Rectal smooth muscle tissue (tissue), 1 donor: Measurements from ENCODE around the gene NAA80.

Experiments
- H3K27ac ChIP-seq: one replicate; pipeline ENCODE4 v1.7.0; 2013; ENCODE audit warnings: low read depth, low read length, inconsistent platforms
- H3K27me3 ChIP-seq: one replicate; pipeline ENCODE4 v1.7.0; 2013; ENCODE audit warnings: low read length; ENCODE audit not compliant: control insufficient read depth, insufficient read depth
- H3K36me3 ChIP-seq: one replicate; pipeline ENCODE4 v1.7.0; 2013; ENCODE audit warnings: low read length; ENCODE audit not compliant: control insufficient read depth, insufficient read depth
- H3K4me1 ChIP-seq: one replicate; pipeline ENCODE4 v1.7.0; 2013; ENCODE audit warnings: low read length; ENCODE audit not compliant: control insufficient read depth, insufficient read depth
- H3K4me3 ChIP-seq: one replicate; pipeline ENCODE4 v1.7.0; 2013; ENCODE audit warnings: low read length
- H3K9ac ChIP-seq: one replicate; pipeline ENCODE4 v1.7.0; 2013; ENCODE audit warnings: low read length

NAA80 gene, protein sequence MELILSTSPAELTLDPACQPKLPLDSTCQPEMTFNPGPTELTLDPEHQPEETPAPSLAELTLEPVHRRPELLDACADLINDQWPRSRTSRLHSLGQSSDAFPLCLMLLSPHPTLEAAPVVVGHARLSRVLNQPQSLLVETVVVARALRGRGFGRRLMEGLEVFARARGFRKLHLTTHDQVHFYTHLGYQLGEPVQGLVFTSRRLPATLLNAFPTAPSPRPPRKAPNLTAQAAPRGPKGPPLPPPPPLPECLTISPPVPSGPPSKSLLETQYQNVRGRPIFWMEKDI

GRCh38 chr3:50298836-50299637, at the start of gene NAA80, which contains the start of gene HYAL3:
Gene NAA80 (minus strand): TSS chr3:50299405. CDS start chr3:50297463, 1,942 bp downstream.
Gene HYAL3 (minus strand): TSS chr3:50299405. CDS start chr3:50295602, 3,803 bp downstream.
- H3K4me3 ChIP-seq = peak within 1 kb of the TSS; percentile 79
- peaks cover 10% of the 10 kb centered on the region for H3K4me1 ChIP-seq
- no peaks in the 10 kb centered on the region for H3K36me3 ChIP-seq
- H3K9ac ChIP-seq = peak within 1 kb of the TSS; percentile 96
- peak within 1 kb of the TSS; percentile 87 for H3K27ac ChIP-seq
- no peaks in the 10 kb centered on the region for H3K27me3 ChIP-seq

DNA sequence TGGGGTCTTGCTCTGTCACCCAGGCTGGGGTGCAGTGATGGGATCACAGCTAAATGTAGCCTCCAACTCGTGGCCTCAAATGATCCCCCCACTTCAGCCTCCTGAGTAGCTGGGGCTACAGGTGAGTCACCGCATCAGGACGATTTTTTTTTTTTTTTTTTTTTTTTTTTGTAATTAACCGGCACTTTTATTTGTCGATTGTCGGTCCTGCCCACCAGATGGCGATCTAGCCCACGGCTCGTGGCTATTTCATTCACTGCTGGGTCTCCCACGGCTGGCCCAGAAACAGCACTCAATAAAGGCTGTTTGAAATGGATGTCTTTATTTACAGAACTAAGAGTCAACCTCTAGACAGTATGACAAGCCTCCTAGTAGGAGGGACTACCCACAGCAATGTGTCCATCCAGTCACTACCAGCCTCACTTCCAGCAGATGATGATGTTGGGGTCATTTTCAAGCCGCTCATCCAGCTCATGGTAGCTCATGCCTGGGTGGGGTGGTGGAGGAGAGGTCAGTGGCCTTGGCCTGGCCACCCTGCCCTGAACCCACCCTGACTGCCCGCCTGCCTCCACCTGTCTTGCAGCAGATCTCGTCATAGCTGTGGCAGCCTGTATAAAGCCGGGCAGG, 48.1 kb upstream of the NAA80 start:
- Histone ChIP-seq H3K36me3 (peaks cover 11% of the 10 kb centered on the region), H3K27ac (no peak overlapping the region), H3K27me3 (no peaks in the 10 kb centered on the region)

GRCh38 chr3:50345586-50346234, 46.5 kb upstream of the NAA80 start, which contains the start of gene ZMYND10:
Gene ZMYND10 (minus strand): TSS chr3:50345732. CDS start chr3:50345579, 153 bp downstream.
- peaks cover 11% of the 10 kb centered on the region for H3K36me3 ChIP-seq
- no peak within 1 kb of the TSS for H3K9ac ChIP-seq
- no peak within 1 kb of the TSS for H3K27ac ChIP-seq
- peaks cover 8% of the 10 kb centered on the region for H3K4me1 ChIP-seq
- peak within 1 kb of the TSS; percentile 62 for H3K4me3 ChIP-seq
- no peaks in the 10 kb centered on the region for H3K27me3 ChIP-seq

More for the DNA sequence above, 48.1 kb upstream of the NAA80 start:
- Histone ChIP-seq H3K9ac (no peak overlapping the region), H3K4me1 (peaks cover 15% of the 10 kb centered on the region), H3K4me3 (no peak overlapping the region)

DNA sequence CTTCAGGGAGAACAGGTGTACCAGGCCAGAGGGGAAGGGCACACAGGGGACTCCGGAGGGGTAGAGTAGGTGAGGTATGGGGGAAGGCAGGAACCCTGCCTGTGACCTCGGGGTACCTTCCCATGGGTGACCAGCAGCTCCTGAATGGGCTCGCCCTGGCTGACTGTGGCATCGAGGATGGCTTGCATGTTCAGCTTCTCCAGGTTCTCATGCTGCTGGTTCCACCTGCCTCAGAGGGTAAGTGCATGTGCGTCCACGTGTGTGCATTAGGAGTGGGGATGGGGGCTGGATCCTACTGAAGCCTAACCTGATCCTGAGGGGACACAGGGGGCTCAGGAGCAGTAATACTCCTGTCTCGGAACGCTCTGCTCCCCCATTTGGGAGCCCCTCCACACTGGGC, 45.8 kb upstream of the NAA80 start:
- Histone ChIP-seq H3K27me3 (no peaks in the 10 kb centered on the region), H3K4me1 (peaks cover 9% of the 10 kb centered on the region), H3K9ac (no peak overlapping the region), H3K27ac (no peak overlapping the region), H3K4me3 (peak overlapping the region; percentile 62), H3K36me3 (peaks cover 11% of the 10 kb centered on the region)

- Histone ChIP-seq H3K4me1 (peaks cover 4% of the 10 kb centered on the region), H3K9ac (no peak overlapping the region), H3K27me3 (no peaks in the 10 kb centered on the region), H3K27ac (no peak overlapping the region), H3K36me3 (peaks cover 2% of the 10 kb centered on the region), H3K4me3 (no peak overlapping the region)
Measured at GRCh38 chr3:50342813-50343633, 43.8 kb upstream of the NAA80 start.

DNA sequence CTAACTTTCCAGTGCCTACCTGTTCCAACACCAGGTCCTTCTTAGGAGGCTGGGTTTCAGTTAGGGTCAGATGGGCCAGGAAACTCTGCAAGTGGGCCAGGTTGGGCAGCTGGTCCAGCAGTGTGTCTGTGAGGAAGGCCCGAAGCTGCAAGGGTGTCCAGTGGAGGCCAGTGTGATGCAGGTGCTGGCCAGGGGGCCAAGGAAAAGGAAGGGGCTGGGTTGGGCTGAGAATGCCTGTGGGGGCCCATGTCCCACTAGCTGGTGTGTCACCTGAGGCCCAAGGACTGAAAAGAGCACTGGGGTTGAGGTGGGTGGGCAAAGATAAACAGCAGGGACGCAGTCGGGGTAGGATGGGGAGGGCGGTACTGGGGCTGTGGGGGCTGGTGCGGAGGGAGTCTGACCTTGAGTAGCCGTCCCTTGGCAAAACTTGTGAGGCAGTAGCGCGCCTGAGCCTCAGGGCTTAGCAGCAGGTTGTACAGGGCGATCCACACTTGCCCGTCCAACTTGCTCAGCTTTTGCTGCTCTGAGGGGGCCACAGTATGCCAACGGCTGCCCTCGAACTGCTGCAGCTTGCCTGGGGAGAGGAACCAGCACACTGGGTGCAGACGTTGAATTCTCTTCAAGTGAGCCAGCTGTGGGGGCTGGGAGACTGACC, 42.9 kb upstream of the NAA80 start:
- Histone ChIP-seq H3K4me1 (peaks cover 4% of the 10 kb centered on the region), H3K27me3 (no peaks in the 10 kb centered on the region), H3K9ac (no peak overlapping the region), H3K4me3 (no peak overlapping the region), H3K27ac (no peak overlapping the region), H3K36me3 (no peaks in the 10 kb centered on the region)

- Histone ChIP-seq H3K27ac (no peak overlapping the region), H3K27me3 (no peaks in the 10 kb centered on the region), H3K36me3 (no peaks in the 10 kb centered on the region), H3K4me3 (peak overlapping the region; percentile 76), H3K9ac (no peak overlapping the region), H3K4me1 (peaks cover 4% of the 10 kb centered on the region)
Measured at GRCh38 chr3:50341537-50341936, 42.3 kb upstream of the NAA80 start.

- Histone ChIP-seq H3K4me1 (peaks cover 7% of the 10 kb centered on the region), H3K9ac (peak within 1 kb of the TSS; percentile 69), H3K27me3 (no peaks in the 10 kb centered on the region), H3K27ac (peak within 1 kb of the TSS; percentile 67), H3K4me3 (peak within 1 kb of the TSS; percentile 76), H3K36me3 (no peaks in the 10 kb centered on the region)
Measured at GRCh38 chr3:50340448-50341329, 41.5 kb upstream of the NAA80 start, which contains the start of gene RASSF1. Gene RASSF1 (minus strand): TSS chr3:50340836. CDS start chr3:50340805, 31 bp downstream.

DNA sequence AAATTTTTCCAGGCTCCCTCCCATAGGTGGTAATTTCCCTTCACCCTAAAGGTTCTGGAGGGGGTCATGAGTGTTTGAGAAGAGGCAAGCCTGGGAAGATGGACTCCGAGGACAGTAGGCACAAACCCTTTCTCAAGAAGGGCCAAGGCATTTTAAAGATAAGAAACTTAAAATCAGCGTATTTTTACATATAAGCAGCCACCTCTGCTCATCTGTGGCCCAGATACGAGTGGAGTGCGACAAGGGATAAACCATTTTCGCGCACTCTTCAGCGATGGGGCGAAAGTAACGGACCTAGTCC, 40.9 kb upstream of the NAA80 start:
- Histone ChIP-seq H3K4me1 (peaks cover 7% of the 10 kb centered on the region), H3K9ac (peak overlapping the region; percentile 69), H3K27me3 (no peaks in the 10 kb centered on the region), H3K27ac (peak overlapping the region; percentile 67), H3K4me3 (peak overlapping the region; percentile 76), H3K36me3 (no peaks in the 10 kb centered on the region)

- Histone ChIP-seq H3K27me3 (no peaks in the 10 kb centered on the region), H3K27ac (peak overlapping the region; percentile 1), H3K9ac (peak overlapping the region; percentile 69), H3K4me1 (peaks cover 7% of the 10 kb centered on the region), H3K36me3 (no peaks in the 10 kb centered on the region), H3K4me3 (peak overlapping the region; percentile 76)
Measured at GRCh38 chr3:50339485-50340146, 40.4 kb upstream of the NAA80 start.
